ENCODE data around the gene CCDC13.
A peak's percentile ranks its signal among the peaks of the same experiment; 100 is the strongest.
"Not testable (repeated sequence)": the region's sequence is repeated elsewhere in the genome, so short reads cannot be mapped to it uniquely, and the experiment has no call there.

CCDC13 gene

GRCh38 chr3:42772670-42773408 lies at the start of gene CCDC13:
Gene CCDC13, minus strand, starts transcription at chr3:42773253. Its CDS starts 14,908 bp downstream, at chr3:42758345.
- DNase-seq, result peak; percentile 93

- no peak for DNase-seq
Measured at GRCh38 chr3:42822828-42823227, 49.8 kb upstream of the CCDC13 start.

GRCh38 chr3:42820746-42821051 lies 47.6 kb upstream of the CCDC13 start:
- no peak for DNase-seq

GRCh38 chr3:42819351-42819965 lies 46.4 kb upstream of the CCDC13 start:
- DNase-seq, result no peak

GRCh38 chr3:42815826-42816225 lies 42.8 kb upstream of the CCDC13 start:
- no peak for DNase-seq

GRCh38 chr3:42814914-42815507 lies 42.0 kb upstream of the CCDC13 start:
- DNase-seq, result no peak

- no peak for DNase-seq
Measured at GRCh38 chr3:42814246-42814645, 41.2 kb upstream of the CCDC13 start.

- not testable (repeated sequence) for DNase-seq
Measured at GRCh38 chr3:42811118-42811883, 38.2 kb upstream of the CCDC13 start.

- not testable (repeated sequence) for DNase-seq
Measured at GRCh38 chr3:42810706-42811105, 37.7 kb upstream of the CCDC13 start.

- DNase-seq, result no peak
Measured at GRCh38 chr3:42809202-42809601, 36.1 kb upstream of the CCDC13 start, which contains the start of gene ACKR2. Gene ACKR2, plus strand, starts transcription at chr3:42809445. Its CDS starts 55,058 bp downstream, at chr3:42864503.

GRCh38 chr3:42807929-42808328 lies 34.9 kb upstream of the CCDC13 start:
- DNase-seq, result no peak

- DNase-seq, result no peak
Measured at GRCh38 chr3:42805141-42805821, 32.2 kb upstream of the CCDC13 start.

- no peak for DNase-seq
Measured at GRCh38 chr3:42804831-42805132, 31.7 kb upstream of the CCDC13 start.

- peak; percentile 97 for DNase-seq
Measured at GRCh38 chr3:42804106-42804830, 31.2 kb upstream of the CCDC13 start, which contains the start of gene HIGD1A. Gene HIGD1A, minus strand, starts transcription at chr3:42804490. Its CDS starts 10,237 bp downstream, at chr3:42794253.

GRCh38 chr3:42803414-42804105 lies 30.5 kb upstream of the CCDC13 start:
- DNase-seq, result no peak

GRCh38 chr3:42802876-42803413 lies 29.9 kb upstream of the CCDC13 start:
- no peak for DNase-seq

GRCh38 chr3:42801784-42802183 lies 28.7 kb upstream of the CCDC13 start:
- DNase-seq, result no peak

GRCh38 chr3:42801048-42801620 lies 28.1 kb upstream of the CCDC13 start:
- no peak for DNase-seq

GRCh38 chr3:42800251-42800650 lies 27.2 kb upstream of the CCDC13 start:
- no peak for DNase-seq

- no peak for DNase-seq
Measured at GRCh38 chr3:42799376-42799775, 26.3 kb upstream of the CCDC13 start.

- DNase-seq, result no peak
Measured at GRCh38 chr3:42796332-42796885, 23.4 kb upstream of the CCDC13 start.

Measured in activated effector memory CD4-positive, alpha-beta T cell treated with anti-CD3 and anti-CD28 coated beads, Interleukin-2, amount 50 U/mL, for 16 hours (primary cell).